HEK293 (cell line): ENCODE data around the gene CYP2D6.
"Not testable (repeated sequence)": the region's sequence is repeated elsewhere in the genome, so short reads cannot be mapped to it uniquely, and the experiment has no call there.

Experiments
- CTCF ChIA-PET: fragments of 350-600 bp; formaldehyde crosslinking; extraction: SDS; loops from one replicate; lab custom pipeline; 2021; ENCODE audit warnings: antibody characterized with exemption; lab: Yijun Ruan, JAX
- POLR2A ChIA-PET: fragments of 300-600 bp; formaldehyde crosslinking; extraction: SDS; loops from one replicate; lab custom pipeline; 2020; ENCODE audit warnings: antibody characterized with exemption, inconsistent platforms; lab: Yijun Ruan, JAX
- H3K27ac ChIP-seq: fragments of 200-500 bp; sonication (Bioruptor generic); 2 replicates; pipeline ENCODE4 v1.5.1; 2014; ENCODE audit warnings: low read depth, low read length, control low read depth, inconsistent platforms; ENCODE audit errors: extremely low read depth
- H3K36me3 ChIP-seq, 2 experiments: fragments of 200-500 bp in 1 of 2; sonication (Bioruptor generic) in 1 of 2; 1 replicate in 1 of 2; 2 replicates in 1 of 2; pipeline ENCODE4 v1.5.1; 2014 to 2017; ENCODE audit warnings: inconsistent platforms in 2 of 2, low read length in 2 of 2; ENCODE audit not compliant: control insufficient read depth in 2 of 2, insufficient read depth in 1 of 2
- H3K4me1 ChIP-seq: fragments of 200-500 bp; sonication (Bioruptor generic); 2 replicates; pipeline ENCODE4 v1.5.1; 2014; ENCODE audit warnings: mild to moderate bottlenecking, low read length, inconsistent platforms; ENCODE audit not compliant: control insufficient read depth, insufficient read depth
- H3K4me3 ChIP-seq: 2 replicates; pipeline ENCODE4 v1.5.1; 2011; ENCODE audit warnings: low read depth, mild to moderate bottlenecking, control low read depth, low read length, moderate library complexity
- H3K9me3 ChIP-seq: fragments of 200-500 bp; sonication (Bioruptor generic); 2 replicates; pipeline ENCODE4 v1.5.1; 2014; ENCODE audit warnings: low read depth, low read length, inconsistent platforms; ENCODE audit not compliant: control insufficient read depth, insufficient read depth
- BCL6B ChIP-seq: fragments of 450-650 bp; formaldehyde crosslinking; IDR thresholded peaks from 2 replicates; pipeline ENCODE4 v1.5.1; 2017; ENCODE audit warnings: missing biosample characterization, missing genetic modification characterization
- CTCF ChIP-seq: fragments of 450-650 bp; formaldehyde crosslinking; IDR thresholded peaks from 2 replicates; pipeline ENCODE4 v1.5.1; 2016; ENCODE audit warnings: missing biosample characterization, missing genetic modification characterization
- GLIS1 ChIP-seq: fragments of 450-650 bp; formaldehyde crosslinking; IDR thresholded peaks from 2 replicates; pipeline ENCODE4 v1.5.1; 2016; ENCODE audit warnings: missing biosample characterization, missing genetic modification characterization
- MZF1 ChIP-seq: fragments of 450-650 bp; formaldehyde crosslinking; IDR thresholded peaks from 2 replicates; pipeline ENCODE4 v1.5.1; 2017; ENCODE audit warnings: missing biosample characterization, missing genetic modification characterization, borderline replicate concordance
- PRDM6 ChIP-seq: fragments of 450-650 bp; formaldehyde crosslinking; IDR thresholded peaks from 2 replicates; pipeline ENCODE4 v1.5.1; 2017; ENCODE audit warnings: missing biosample characterization, missing genetic modification characterization
- SALL2 ChIP-seq: fragments of 450-650 bp; formaldehyde crosslinking; IDR thresholded peaks from 2 replicates; pipeline ENCODE4 v1.5.0; 2017; ENCODE audit warnings: missing biosample characterization, mild to moderate bottlenecking, missing genetic modification characterization, borderline replicate concordance
- SETDB1 ChIP-seq: IDR thresholded peaks from one replicate; pipeline ENCODE4 v1.6.1; 2017; ENCODE audit warnings: mild to moderate bottlenecking, low read length, moderate library complexity, mixed read lengths; ENCODE audit not compliant: insufficient read length
- SP3 ChIP-seq: fragments of 450-650 bp; formaldehyde crosslinking; IDR thresholded peaks from 2 replicates; pipeline ENCODE4 v1.5.1; 2016; ENCODE audit warnings: missing biosample characterization, missing genetic modification characterization
- ZBTB1 ChIP-seq: fragments of 450-650 bp; formaldehyde crosslinking; IDR thresholded peaks from 2 replicates; pipeline ENCODE4 v1.5.1; 2016; ENCODE audit warnings: missing biosample characterization, missing genetic modification characterization
- ZNF132 ChIP-seq: fragments of 450-650 bp; formaldehyde crosslinking; IDR thresholded peaks from 2 replicates; pipeline ENCODE4 v1.5.1; 2017; ENCODE audit warnings: missing biosample characterization, missing genetic modification characterization, borderline replicate concordance
- ZNF23 ChIP-seq: fragments of 450-650 bp; formaldehyde crosslinking; IDR thresholded peaks from 2 replicates; pipeline ENCODE4 v1.5.1; 2016; ENCODE audit warnings: missing biosample characterization, missing genetic modification characterization, borderline replicate concordance
- ZNF473 ChIP-seq: fragments of 450-650 bp; formaldehyde crosslinking; IDR thresholded peaks from 2 replicates; pipeline ENCODE4 v1.5.1; 2017; ENCODE audit warnings: missing biosample characterization, missing genetic modification characterization
- ZNF510 ChIP-seq: fragments of 450-650 bp; formaldehyde crosslinking; IDR thresholded peaks from 2 replicates; pipeline ENCODE4 v1.5.1; 2018; ENCODE audit warnings: mild to moderate bottlenecking, missing genetic modification characterization, missing biosample characterization; ENCODE audit not compliant: insufficient replicate concordance
- ZNF549 ChIP-seq: fragments of 450-650 bp; IDR thresholded peaks from 2 replicates; pipeline ENCODE4 v1.5.1; 2018; ENCODE audit warnings: missing biosample characterization, missing genetic modification characterization, mild to moderate bottlenecking, inconsistent platforms, moderate library complexity
- ZNF654 ChIP-seq: fragments of 450-650 bp; formaldehyde crosslinking; IDR thresholded peaks from 2 replicates; pipeline ENCODE4 v1.5.1; 2016; ENCODE audit warnings: low read depth, missing biosample characterization, missing genetic modification characterization

CYP2D6 gene

GRCh38 chr22:42111798-42112197, 18.8 kb downstream of the CYP2D6 start:
- CTCF ChIA-PET, result interaction anchor here (0.8 to 4.0 kb wide), 9 partner anchors 10 to 414 kb away, joined by 3 to 43 read pairs (median 7); partner anchors contain the start of gene NDUFA6
- TF ChIP-seq ZBTB1 (tag by site-specific recombination) (no peak), PRDM6 (tag by site-specific recombination) (no peak), MZF1 (tag by site-specific recombination) (no peak), ZNF23 (tag by site-specific recombination) (no peak), ZNF132 (no peak), SP3 (tag by site-specific recombination) (no peak), BCL6B (no peak), ZNF549 (no peak), ZNF510 (no peak)
- TF ChIP-seq, all 188 proteins: peak for 0
- no peaks in the 10 kb centered on the region for H3K9me3 ChIP-seq

GRCh38 chr22:42108848-42109247, 21.8 kb downstream of the CYP2D6 start:
- ChIA-PET POLR2A (interaction anchor here (0.6 kb wide), 1 partner anchor 1017 kb away, joined by 3 read pairs; no protein-coding TSS in a partner anchor), CTCF (interaction anchor here (1.3 kb wide), 1 partner anchor 336 kb away, joined by 4 read pairs; no protein-coding TSS in a partner anchor)
- no peak overlapping the region for H3K4me3 ChIP-seq
- no peaks in the 10 kb centered on the region for H3K9me3 ChIP-seq
- TF ChIP-seq CTCF (tag by site-specific recombination) (no peak), SALL2 (tag by site-specific recombination) (no peak), GLIS1 (no peak), ZNF654 (no peak), ZNF473 (tag by site-specific recombination) (no peak)
- H3K36me3 ChIP-seq, result no peaks in the 10 kb centered on the region
- H3K27ac ChIP-seq, result no peak overlapping the region
- H3K4me1 ChIP-seq, result no peaks in the 10 kb centered on the region

More at GRCh38 chr22:42111798-42112197, 18.8 kb downstream of the CYP2D6 start:
- Histone ChIP-seq H3K27ac (no peak overlapping the region), H3K4me1 (no peaks in the 10 kb centered on the region), H3K4me3 (no peak overlapping the region), H3K36me3 (no peaks in the 10 kb centered on the region)
- POLR2A ChIA-PET, result no interaction called here

- H3K36me3 ChIP-seq, H3K9me3 ChIP-seq, H3K27ac ChIP-seq, H3K4me1 ChIP-seq, POLR2A ChIA-PET, H3K4me3 ChIP-seq: not testable (repeated sequence)
- CTCF ChIA-PET, result interaction anchor here (0.7 to 3.0 kb wide), 4 partner anchors 13 to 340 kb away, joined by 3 to 8 read pairs (median 4); partner anchors contain the start of gene NDUFA6
- TF ChIP-seq SETDB1, result peak; percentile 88
These were observed 26.2 kb downstream of the CYP2D6 start for GRCh38 chr22:42104332-42104860.
